ENCODE data around the gene CHDH. TPM values are rescaled to one million over a fixed set of nuclear protein-coding genes. Genes with fewer than 3 reads are reported as not detected.

Gene CHDH
- polyA plus RNA-seq, 3 donors = not detected

DNA sequence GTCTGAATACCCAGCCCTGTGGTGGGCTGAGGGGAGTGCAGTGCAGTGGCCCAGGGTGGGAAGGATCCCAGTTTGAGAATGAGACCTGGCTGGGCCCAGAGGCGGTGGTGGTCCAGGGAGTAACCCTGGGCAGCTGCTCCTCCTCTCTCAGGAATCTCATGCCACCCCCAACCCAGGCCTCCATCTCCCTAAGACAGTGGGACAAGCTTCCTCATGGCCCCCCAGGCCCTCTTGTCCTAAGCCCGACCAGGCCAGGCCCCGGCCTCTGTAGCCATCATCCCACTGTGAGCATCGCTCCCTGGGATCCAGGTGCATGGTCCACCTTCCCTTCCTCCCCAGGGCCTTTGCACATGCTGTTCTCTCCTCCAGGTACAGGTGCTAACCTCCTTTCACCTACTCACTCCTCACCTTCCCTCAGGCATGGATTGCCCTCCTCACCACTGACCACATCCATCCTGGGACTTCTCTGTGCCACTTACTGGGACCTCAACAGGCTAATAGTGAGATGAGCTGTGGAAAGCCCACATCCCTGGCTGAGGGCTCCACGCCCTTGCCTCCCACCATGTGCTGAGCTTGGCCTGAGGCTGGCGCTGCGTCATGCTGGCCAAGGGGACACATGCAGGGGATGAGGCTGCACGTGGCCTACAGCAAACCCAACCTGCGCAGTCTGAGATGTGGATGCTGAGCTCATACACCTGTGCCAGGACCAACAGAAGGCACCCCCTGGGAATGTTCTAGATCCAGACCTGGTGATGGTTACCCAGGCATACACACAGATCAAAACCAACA, 9.9 kb downstream of the CHDH start:
- peaks cover 19 to 22% of the 10 kb centered on the region in 2 donors for H3K4me1 ChIP-seq (ENCODE audit: control insufficient read depth in 1 of 2, insufficient read depth in 2 of 2, low read length in 2 of 2)
- no peak overlapping the region for H3K27ac ChIP-seq (ENCODE audit: low read depth in 1 of 2, low read length in 2 of 2)
- Mint-ChIP-seq H3K4me1 (peaks cover 20% of the 10 kb centered on the region), H3K27me3 (ENCODE audit: low read depth in 3 of 3) (peaks cover 10 to 16% (median 14%) of the 10 kb centered on the region in 3 donors), H3K9me3 (no peaks in the 10 kb centered on the region), H3K27ac (peak overlapping the region in 1 of 7 donors; percentile 13), H3K36me3 (peaks cover 0 to 2% of the 10 kb centered on the region in 2 donors), H3K4me3 (no peak overlapping the region)
- intact Hi-C loops (cut with micrococcal nuclease) = no loop called here
- no peak overlapping the region for H3K9ac ChIP-seq (ENCODE audit: insufficient read depth, low read length, poor library complexity, severe bottlenecking)
- no peaks in the 10 kb centered on the region for H3K79me2 ChIP-seq (ENCODE audit: insufficient read depth, low read length)
- no peaks in the 10 kb centered on the region for H3K27me3 ChIP-seq (ENCODE audit: control insufficient read depth in 2 of 2, insufficient read depth in 2 of 2, low read length in 2 of 2)
- no peak for DNase-seq
- H3K9me3 ChIP-seq (replicated peaks in 1 of 2; ENCODE audit: control insufficient read depth in 1 of 2, insufficient read depth in 1 of 2, low read length in 2 of 2) = no peaks in the 10 kb centered on the region
- no peak overlapping the region for H2AFZ ChIP-seq (ENCODE audit: insufficient read depth, low read depth, low read length, poor library complexity, severe bottlenecking)
- TF ChIP-seq CTCF (IDR thresholded peaks at IDR 0.05) = no peak
- no peak overlapping the region for H3K4me3 ChIP-seq (replicated peaks in 1 of 3; ENCODE audit: low read depth in 2 of 3, low read length in 3 of 3)
- H3K36me3 ChIP-seq (replicated peaks in 1 of 2; ENCODE audit: control insufficient read depth in 1 of 2, insufficient read depth in 2 of 2, low read length in 2 of 2) = no peaks in the 10 kb centered on the region
- WGBS (ENCODE audit: insufficient coverage) = 97% methylated on average over 8 of the region's 9 CpGs
- no peaks in the 10 kb centered on the region for H4K20me1 ChIP-seq (ENCODE audit: insufficient read depth, low read length)
- H3K4me2 ChIP-seq (replicated peaks; ENCODE audit: extremely low read depth, low read length, poor library complexity, severe bottlenecking) = no peak overlapping the region

DNA sequence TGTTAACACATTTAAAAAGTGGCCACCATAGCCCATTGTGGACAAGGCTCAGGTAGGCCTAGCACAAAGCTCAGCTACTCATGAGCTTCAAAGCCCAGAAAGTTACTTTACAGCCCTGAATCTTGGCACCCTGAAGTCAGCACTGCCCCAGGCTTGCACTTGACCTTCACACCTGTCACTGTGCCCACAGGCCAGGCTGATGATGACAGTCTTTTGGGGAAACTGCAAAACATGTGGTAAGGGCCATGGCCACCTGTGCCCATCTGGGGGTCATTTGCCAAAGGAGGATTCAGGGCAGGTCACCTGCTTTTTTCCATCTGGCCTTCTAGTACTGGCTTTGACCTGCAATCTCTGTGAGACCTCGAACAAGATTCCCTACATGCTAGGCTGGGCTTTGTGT, 11.0 kb downstream of the CHDH start:
- Histone ChIP-seq H4K20me1 (ENCODE audit: insufficient read depth, low read length) (no peaks in the 10 kb centered on the region), H3K27me3 (ENCODE audit: control insufficient read depth in 2 of 2, insufficient read depth in 2 of 2, low read length in 2 of 2) (no peaks in the 10 kb centered on the region), H3K9me3 (replicated peaks in 1 of 2; ENCODE audit: control insufficient read depth in 1 of 2, insufficient read depth in 1 of 2, low read length in 2 of 2) (no peaks in the 10 kb centered on the region), H3K36me3 (replicated peaks in 1 of 2; ENCODE audit: control insufficient read depth in 1 of 2, insufficient read depth in 2 of 2, low read length in 2 of 2) (no peaks in the 10 kb centered on the region), H3K79me2 (ENCODE audit: insufficient read depth, low read length) (no peaks in the 10 kb centered on the region), H2AFZ (ENCODE audit: insufficient read depth, low read depth, low read length, poor library complexity, severe bottlenecking) (no peak overlapping the region), H3K27ac (ENCODE audit: low read depth in 1 of 2, low read length in 2 of 2) (no peak overlapping the region), H3K9ac (ENCODE audit: insufficient read depth, low read length, poor library complexity, severe bottlenecking) (no peak overlapping the region), H3K4me2 (replicated peaks; ENCODE audit: extremely low read depth, low read length, poor library complexity, severe bottlenecking) (no peak overlapping the region), H3K4me3 (replicated peaks in 1 of 3; ENCODE audit: low read depth in 2 of 3, low read length in 3 of 3) (no peak overlapping the region), H3K4me1 (ENCODE audit: control insufficient read depth in 1 of 2, insufficient read depth in 2 of 2, low read length in 2 of 2) (peaks cover 19 to 22% of the 10 kb centered on the region in 2 donors)
- Mint-ChIP-seq H3K4me1 (peaks cover 20% of the 10 kb centered on the region), H3K36me3 (peaks cover 0 to 2% of the 10 kb centered on the region in 2 donors), H3K9me3 (no peaks in the 10 kb centered on the region), H3K4me3 (no peak overlapping the region), H3K27me3 (ENCODE audit: low read depth in 3 of 3) (peaks cover 5 to 15% (median 8%) of the 10 kb centered on the region in 3 donors), H3K27ac (peak overlapping the region in 2 of 7 donors; percentile 35 to 78)
- 100% methylated on average over 1 of the region's 1 CpG for WGBS (ENCODE audit: insufficient coverage)
- no peak for TF ChIP-seq CTCF (IDR thresholded peaks at IDR 0.05)
- DNase-seq = no peak
- intact Hi-C loops (cut with micrococcal nuclease) = no loop called here
